Measurements from ENCODE around the gene DDX59.
"Not testable (repeated sequence)": the region's sequence is repeated elsewhere in the genome, so short reads cannot be mapped to it uniquely, and the experiment has no call there.

Gene DDX59

DNA sequence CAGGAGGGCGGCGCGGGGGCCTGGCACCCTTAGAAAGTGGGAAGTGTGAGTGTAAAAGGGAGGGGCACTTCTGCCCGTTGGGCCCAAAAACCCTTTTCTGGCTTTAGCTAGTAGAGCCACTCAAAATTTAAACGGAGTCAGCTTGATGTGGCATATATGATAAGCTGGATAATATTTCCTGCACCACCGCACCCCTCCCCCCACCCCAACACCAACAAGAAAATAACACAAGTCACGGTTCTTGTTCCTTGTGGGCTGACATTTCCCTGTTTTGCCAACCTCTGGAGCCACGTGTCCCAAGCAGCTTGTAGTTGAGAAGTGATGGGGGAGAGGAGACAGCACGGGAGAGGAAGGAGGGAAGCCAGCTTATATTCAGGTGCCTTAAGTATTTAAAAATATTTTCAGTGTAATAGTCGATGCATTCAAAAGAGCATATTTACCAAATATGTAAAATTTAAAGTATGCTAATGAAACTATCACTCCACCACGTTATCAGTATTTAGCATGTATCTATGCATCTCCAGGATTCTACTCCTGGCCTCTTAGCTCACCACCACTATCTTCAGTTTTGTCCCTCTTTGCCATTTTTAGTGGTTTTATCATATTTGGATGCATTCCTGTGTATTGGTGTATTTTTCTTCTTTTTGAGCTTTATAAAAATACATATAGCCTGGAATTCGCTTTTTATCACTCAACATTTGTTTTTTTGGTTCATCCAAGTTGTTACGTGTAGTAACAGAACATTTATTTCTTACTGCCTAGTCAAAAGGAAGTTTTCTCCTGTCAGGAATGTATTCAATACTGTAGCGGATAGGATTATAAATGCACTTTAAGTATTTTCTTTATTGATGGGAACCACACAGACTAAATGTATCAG, 773 bp upstream of the DDX59 start:
- DNase-seq, result no peak

- DNase-seq, result no peak
Observed at GRCh38 chr1:200668514-200669313, 993 bp downstream of the DDX59 start.

GRCh38 chr1:200666309-200666708, 3.4 kb downstream of the DDX59 start:
- no peak for DNase-seq

GRCh38 chr1:200665861-200666260, 3.8 kb downstream of the DDX59 start:
- no peak for DNase-seq

- DNase-seq, result no peak
Observed at GRCh38 chr1:200660719-200661118, 9.0 kb downstream of the DDX59 start.

DNA sequence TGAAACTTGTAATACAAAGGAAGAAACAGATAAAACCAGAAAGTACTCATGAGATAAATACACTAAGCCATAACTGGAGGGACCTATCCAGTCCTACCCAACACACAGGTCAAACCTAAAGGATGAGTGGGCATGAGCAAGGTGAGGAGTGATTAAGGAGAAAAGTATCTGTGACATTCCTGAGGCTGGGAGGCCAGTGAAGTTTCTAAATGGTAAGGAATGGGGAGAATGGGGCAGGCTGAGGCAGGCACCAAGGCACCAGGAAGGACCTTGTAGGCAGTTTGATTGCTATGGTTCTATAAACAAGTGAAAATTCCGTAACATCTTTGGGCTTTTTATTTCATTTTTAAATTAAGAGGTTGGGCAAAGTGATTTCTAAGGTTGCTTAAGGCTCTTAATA, 10.4 kb downstream of the DDX59 start:
- no peak for DNase-seq

- no peak for DNase-seq
Observed at GRCh38 chr1:200658037-200658818, 11.5 kb downstream of the DDX59 start.

GRCh38 chr1:200654660-200655059, 15.0 kb downstream of the DDX59 start:
- no peak for DNase-seq

GRCh38 chr1:200653022-200653462, 16.7 kb downstream of the DDX59 start:
- no peak for DNase-seq

- no peak for DNase-seq
Observed at GRCh38 chr1:200652378-200652777, 17.3 kb downstream of the DDX59 start.

DNA sequence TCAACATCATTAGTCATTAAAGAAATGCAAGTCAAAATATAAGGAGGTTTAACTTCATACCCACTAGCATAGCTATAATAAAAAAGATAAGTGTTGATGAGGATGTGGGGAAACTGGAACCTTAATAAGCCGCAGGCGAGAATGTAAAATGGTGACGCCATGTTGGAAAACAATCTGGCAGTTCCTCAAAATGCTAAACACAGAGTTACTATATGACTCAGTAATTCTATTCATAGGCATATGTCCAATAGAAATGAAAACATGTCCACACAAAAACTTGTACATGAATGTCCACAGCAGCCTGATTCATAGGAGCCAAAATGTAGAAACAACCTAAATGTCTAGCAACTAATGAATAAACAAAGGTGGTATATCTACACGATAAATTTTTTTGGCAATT, 23.2 kb downstream of the DDX59 start:
- DNase-seq, result no peak

DNA sequence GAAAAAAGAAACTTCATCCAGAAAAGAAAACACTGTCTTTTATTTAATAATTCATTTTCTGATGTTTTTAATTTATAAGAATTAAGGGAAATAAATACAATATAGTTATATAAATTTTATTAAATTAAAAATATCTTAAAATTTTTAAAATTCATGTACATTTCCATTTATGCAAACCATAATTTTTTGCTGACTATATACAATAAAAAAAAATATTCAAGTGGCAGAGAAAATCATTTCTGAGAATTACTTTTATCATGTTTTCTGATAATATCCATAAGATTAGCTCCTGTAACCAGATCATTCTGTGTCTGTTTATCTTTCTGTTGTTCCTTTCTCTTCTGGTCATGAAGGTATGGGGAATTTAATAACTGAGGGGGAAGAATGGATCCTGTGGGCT, 25.7 kb downstream of the DDX59 start:
- DNase-seq, result no peak

DNA sequence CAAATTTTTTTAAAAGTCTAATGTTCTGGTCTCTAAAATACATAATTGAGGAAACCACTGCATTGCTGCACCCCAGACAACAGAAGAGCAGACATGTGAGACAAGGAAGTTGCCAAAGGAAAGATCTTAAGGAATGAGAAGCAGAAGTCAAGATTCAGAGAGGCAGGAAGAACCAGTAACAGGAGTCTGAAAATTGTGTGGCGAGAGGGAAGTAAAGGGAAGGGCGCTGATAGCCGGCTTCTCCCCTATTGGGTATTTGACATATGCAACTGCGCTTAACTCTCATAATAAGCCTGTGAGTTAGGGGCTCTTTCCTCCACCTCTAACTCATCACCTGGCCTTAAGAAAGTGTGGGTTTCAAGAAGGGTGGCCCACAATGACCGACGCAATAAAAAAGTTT, 27.2 kb downstream of the DDX59 start:
- no peak for DNase-seq

DNA sequence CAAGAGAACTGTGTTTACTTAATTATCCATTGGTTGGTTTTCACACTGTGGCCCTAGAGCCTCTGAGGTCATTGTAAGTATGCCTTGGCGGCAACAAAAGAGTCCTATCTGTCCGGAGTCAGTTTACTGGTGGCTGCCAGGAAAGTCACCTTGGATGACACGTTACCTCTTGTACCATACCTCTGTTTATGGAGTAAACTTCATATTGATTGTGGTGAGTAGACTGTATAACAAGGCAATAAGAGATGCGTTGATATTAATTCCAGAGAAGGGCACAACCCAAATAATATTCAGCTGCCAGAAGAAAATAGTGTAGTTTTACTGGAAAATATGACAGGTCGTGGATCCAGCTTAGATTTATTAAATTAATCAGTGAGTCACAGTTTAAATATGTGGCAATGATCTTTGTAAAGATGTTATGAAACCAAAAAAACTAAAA, 28.7 kb downstream of the DDX59 start:
- DNase-seq, result no peak

DNA sequence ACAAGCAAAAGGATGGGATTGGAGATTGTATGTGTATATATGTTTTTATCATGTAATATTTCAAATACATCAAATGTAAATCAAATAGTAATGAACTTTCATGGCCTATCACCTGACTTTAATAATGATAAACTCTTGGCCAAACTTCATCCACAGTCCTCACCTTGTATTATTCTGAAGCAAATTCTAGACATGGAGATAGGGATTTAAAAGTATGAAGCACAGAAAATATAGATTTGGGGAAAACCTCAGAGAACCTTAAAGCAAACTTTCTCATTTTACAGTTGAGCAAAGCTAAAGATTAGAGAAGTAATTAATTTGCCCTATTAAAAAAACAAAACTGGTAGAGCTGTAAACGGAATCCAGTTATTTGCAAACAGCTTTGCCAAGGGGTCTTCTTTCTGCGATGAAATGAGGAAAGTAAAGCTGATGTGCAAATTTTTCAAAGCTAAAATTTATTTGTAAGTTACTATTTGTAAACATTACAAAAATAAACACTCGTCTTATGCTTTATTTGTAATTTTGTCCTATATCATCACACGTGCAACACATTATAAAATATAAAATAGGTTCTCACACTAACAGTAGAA, 29.2 kb downstream of the DDX59 start:
- no peak for DNase-seq

DNA sequence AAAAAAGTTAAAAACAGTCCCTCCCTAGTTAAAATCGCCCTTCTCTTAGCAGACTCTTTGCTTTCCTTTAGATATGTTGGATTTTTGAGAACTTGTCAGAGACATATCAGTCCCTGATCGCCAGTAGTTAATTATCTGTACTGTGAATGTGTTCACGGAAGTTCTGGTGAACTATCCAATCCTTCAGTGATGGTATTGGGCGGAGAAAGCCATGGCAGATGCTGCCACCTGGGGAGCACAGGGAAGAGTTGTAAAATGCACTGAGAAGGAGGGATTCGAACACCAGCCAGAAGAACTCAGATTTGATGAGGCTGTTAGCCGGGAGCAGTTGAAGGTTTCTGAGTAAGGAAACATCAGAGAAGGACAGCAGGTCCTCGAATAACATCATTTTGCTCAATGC, 31.6 kb downstream of the DDX59 start:
- DNase-seq, result no peak

- DNase-seq, result no peak
Observed at GRCh38 chr1:200636681-200637080, 33.0 kb downstream of the DDX59 start.

- DNase-seq, result no peak
Observed at GRCh38 chr1:200634261-200635122, 35.2 kb downstream of the DDX59 start.

DNA sequence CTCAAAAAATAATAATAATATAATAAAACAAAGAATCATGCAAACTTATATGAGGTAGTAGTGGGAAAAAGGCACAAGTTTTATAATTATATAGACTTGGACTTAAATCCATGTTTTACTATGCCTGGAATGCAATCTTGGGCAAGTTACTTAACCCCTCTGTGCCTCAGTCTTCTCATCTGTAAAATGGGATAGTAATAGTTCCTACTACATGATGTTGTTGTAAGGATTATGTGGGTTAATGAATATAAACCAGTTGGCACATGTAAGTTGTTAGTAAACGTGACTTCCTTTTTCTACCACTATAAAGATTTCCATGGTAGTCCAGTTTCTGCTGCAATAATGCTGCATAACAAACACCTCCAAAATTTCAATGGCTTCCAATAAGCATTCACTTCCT, 38.3 kb downstream of the DDX59 start:
- DNase-seq, result no peak

GRCh38 chr1:200630515-200630899, 39.2 kb downstream of the DDX59 start:
- DNase-seq, result not testable (repeated sequence)

GRCh38 chr1:200629876-200630514, 39.7 kb downstream of the DDX59 start:
- DNase-seq, result no peak

Measured in stimulated activated CD8-positive, alpha-beta memory T cell treated with anti-CD3 and anti-CD28 coated beads, Interleukin-4, amount 100 ng/mL, for 48 hours (primary cell).